NCI-H1105 (cell line): Measurements from ENCODE around the gene MLN.

Source experiments
- DNase-seq: peaks from one replicate; lab custom pipeline; 2025; lab: John Stamatoyannopoulos, UW

Gene MLN

GRCh38 chr6:33813990-33814985, 10.5 kb upstream of the MLN start:
- DNase-seq = no peak

- DNase-seq = no peak
Measured at GRCh38 chr6:33813246-33813904, 9.6 kb upstream of the MLN start.

- DNase-seq = no peak
Measured at GRCh38 chr6:33812669-33813068, 8.9 kb upstream of the MLN start.

DNA sequence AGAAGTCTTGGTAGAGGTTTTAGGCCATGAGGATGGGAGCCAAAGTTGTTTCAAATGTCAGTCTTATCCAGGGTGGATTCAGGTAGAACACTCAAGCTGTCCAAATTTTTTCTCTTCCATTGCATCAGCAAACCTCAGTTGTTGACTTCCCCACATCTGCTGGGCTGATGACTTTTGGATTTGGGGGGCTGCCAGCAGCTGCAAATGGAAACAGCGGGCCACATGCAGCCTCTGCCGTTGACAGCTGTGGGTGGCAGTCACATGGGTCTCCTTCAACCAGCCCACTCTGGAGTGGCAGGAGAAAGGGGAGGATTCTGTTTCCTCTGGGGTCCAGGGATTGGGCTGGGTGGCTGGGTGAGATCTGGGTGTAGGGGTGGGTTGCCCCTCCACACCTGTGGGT, 5.8 kb upstream of the MLN start:
- DNase-seq = no peak

GRCh38 chr6:33808641-33809180, 4.9 kb upstream of the MLN start:
- no peak for DNase-seq

DNA sequence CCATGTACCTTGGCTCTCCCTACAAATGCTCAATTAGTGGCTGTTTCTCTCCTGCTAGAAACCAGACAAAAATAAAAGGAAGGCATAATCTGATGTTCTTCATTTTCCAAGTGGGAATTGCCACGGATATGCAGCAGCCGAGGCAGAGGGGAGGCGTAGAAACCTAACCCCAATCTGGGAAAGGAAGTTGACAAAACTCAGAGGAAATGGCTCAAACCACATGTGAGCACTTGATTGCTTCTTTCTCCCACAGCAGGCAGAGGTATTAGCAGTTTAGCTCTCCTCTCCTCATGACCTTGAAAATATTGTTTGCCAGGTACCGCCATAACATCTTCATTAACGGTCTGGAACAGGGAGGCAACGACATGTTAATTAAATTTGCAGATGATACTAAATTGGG, 3.8 kb upstream of the MLN start:
- DNase-seq = no peak

GRCh38 chr6:33806841-33807240, 3.0 kb upstream of the MLN start:
- no peak for DNase-seq

DNA sequence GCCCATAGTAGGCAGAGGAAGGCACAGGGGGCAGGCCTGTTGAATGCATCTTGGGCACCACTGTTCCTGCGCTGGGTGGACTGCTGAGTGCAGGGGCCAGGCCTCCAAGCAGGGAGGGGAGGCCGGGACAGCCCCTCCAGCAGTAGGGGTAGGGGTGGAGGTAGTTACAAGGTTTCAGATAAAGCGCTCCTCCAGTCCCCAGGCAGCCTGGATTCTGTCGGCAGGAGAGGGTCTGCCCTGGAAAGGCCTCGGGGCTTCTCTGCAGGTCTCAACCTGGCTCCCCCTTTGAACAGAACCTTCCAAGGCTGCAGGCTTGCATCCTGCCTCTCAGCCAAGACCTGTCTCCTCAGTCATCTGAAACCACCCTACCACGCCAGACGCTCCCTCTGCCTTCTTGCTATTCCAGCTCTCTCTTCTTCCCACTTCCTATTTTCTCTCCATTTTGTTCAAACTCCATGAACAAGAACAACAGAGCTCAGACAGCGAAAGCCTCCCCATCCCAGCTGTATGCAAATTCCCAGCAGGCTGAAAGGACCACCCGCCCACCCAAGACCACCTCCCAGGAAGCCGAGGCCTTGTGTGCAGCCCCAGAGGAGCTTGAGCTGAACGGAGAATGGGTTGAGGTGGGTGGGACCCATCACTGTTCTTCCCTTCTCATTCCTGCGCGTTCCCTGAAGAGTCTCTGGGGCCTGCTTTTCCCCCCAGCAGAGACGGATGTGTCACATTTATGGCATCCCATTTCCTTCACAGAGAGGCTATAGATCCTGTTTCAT, 1.4 kb downstream of the MLN start:
- DNase-seq = no peak

GRCh38 chr6:33801611-33802010, 2.2 kb downstream of the MLN start:
- no peak for DNase-seq

GRCh38 chr6:33800248-33800969, 3.4 kb downstream of the MLN start:
- DNase-seq = no peak

DNA sequence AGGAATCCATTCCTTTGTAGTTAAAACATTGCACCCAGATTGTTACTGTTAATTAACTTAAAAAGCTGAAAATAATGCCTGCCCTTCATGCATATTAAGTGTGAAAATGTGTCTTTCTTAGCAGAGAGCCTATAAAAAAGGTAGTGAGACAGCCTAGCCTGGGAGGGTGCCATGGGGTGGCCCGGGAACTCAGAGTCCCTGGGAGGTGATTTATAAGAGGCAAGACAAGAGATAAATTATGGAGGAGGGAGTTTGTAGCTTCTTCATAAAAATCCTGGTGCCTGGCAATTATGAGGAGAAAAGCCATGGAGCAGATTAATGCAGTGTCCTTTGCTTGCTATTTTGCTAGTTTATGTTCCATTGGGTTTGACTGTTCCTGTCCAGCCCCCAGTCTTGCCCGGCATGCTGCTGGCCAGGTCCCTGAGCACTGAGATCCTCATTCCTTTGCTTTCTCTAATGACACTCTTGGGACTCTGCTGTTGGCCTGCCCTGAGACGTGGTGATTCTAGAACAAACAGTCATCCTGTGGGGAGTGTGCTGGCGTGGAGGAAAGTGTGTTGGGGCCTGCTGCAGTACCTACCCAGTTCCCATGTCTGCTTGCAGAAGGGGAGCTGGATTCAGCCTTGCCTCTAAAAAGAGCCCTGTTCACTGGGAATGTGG, 4.2 kb downstream of the MLN start:
- DNase-seq = no peak

GRCh38 chr6:33798343-33798848, 5.4 kb downstream of the MLN start:
- no peak for DNase-seq

DNA sequence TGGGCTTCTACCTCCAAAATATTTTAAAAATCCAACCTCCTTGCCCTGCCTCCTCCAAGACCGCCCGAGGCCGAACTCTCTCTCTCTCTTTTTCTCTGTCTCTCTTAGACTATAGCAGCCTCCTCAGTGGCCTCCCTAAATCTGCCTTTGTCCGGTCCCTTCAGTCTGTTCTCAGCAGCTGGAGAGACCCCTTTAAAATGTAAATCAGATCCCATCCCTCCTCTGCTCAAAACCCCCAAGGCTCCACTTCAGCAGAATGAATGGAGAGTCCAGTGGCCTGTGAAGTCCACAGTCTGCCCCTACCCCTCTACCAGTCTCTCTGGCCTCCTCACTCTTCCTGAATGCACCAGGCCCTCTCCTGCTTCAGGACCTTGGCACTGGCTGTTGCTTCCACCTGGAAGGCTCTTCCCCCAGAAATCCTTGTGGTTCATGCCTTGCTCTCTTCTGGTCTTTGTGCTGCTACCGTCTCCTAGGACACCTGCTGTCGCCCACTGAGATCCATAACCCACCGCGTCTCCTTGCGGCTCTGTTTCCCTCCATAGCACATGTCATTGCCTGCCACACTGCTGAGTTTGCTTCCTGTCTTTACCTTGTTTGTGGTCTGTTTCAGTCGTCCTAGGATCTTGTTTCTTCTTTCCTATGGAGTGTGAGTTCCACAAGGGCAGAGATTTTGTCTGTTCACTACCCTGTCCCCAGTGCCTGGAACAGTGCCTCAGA, 6.0 kb downstream of the MLN start:
- no peak for DNase-seq

GRCh38 chr6:33794910-33795623, 8.7 kb downstream of the MLN start:
- no peak for DNase-seq

DNA sequence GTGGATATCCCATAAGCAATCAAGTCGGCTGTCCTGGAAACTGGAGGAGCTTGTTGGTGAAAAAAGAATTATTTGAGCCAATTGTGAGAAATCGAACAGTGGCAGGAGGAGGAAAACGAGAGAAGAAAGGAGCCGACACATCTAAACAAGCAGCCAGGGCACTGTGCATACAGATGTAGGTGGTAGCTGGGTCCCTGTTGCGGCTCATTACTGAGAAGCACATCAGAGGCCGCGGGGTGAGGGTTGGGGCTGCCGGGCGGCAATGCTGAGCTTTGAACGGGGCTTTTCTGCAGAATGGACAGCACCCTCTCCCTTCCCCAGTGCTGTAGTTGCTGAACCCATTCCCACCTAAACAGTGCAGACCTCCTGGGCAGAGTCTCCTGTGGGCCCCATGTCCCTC, 10.8 kb downstream of the MLN start:
- no peak for DNase-seq

- no peak for DNase-seq
Measured at GRCh38 chr6:33791620-33792019, 12.2 kb downstream of the MLN start.

GRCh38 chr6:33790910-33791309, 12.9 kb downstream of the MLN start:
- DNase-seq = no peak

GRCh38 chr6:33790379-33790778, 13.4 kb downstream of the MLN start:
- DNase-seq = no peak

GRCh38 chr6:33789550-33789895, 14.3 kb downstream of the MLN start:
- no peak for DNase-seq
